Measurements from ENCODE around the gene RAD18. TPM values are rescaled to one million over a fixed set of nuclear protein-coding genes. Genes with fewer than 3 reads are reported as not detected.
A peak's percentile ranks its signal among the peaks of the same experiment; 100 is the strongest.

RAD18 gene
- total RNA-seq, 1 donor = 28.1 TPM

DNA sequence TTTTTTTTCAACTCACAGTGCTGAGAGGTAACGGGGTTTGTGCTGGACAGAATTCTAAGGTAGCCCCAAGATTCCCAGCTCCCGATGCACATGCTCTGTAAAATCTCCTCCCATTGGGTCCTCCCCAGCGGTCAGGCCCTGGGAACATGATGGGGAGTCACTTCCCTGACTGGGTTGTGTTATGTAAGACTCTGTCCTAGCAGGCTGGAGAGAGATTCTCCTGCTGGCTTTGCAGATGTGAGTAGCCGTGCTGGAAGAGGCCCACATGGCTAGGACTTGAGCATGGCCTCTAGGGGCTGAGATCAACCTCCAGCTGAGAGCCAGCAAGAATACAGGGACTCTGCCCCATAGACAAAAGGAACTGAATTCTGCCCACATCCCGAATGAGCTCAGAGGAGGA is 110.2 kb downstream of the RAD18 start:
- TF ChIP-seq, protein P1, sequence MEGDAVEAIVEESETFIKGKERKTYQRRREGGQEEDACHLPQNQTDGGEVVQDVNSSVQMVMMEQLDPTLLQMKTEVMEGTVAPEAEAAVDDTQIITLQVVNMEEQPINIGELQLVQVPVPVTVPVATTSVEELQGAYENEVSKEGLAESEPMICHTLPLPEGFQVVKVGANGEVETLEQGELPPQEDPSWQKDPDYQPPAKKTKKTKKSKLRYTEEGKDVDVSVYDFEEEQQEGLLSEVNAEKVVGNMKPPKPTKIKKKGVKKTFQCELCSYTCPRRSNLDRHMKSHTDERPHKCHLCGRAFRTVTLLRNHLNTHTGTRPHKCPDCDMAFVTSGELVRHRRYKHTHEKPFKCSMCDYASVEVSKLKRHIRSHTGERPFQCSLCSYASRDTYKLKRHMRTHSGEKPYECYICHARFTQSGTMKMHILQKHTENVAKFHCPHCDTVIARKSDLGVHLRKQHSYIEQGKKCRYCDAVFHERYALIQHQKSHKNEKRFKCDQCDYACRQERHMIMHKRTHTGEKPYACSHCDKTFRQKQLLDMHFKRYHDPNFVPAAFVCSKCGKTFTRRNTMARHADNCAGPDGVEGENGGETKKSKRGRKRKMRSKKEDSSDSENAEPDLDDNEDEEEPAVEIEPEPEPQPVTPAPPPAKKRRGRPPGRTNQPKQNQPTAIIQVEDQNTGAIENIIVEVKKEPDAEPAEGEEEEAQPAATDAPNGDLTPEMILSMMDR (IDR thresholded peaks at IDR 0.05; ENCODE audit: insufficient read depth, low read length) = no peak
- no peak overlapping the region for H3K4me3 ChIP-seq (ENCODE audit: low read depth, low read length)
- DNase-seq (ENCODE audit: low read depth) = no peak

DNA sequence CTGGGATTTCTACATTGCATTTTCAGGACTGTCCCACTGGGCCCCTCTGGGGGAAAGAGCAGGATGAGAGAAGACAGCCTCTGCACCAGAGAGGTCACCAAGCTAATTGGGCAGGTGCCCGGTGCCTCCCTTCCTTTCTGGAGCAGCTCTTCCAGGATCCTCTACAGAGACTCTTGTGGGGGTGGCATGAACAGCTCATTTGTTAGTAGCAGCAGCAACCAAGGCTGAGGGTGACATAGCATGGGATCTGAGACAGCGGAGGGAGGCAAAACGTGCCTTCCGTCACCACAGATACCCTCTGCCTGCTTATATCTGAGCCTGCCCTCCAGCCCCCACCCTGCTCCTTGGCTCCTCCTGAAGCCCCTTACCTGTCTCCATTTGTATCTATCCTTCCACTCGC is 110.8 kb downstream of the RAD18 start:
- DNase-seq (ENCODE audit: low read depth) = no peak
- TF ChIP-seq, protein P1 (IDR thresholded peaks at IDR 0.05; ENCODE audit: insufficient read depth, low read length) = no peak
- H3K4me3 ChIP-seq (ENCODE audit: low read depth, low read length) = no peak overlapping the region

DNA sequence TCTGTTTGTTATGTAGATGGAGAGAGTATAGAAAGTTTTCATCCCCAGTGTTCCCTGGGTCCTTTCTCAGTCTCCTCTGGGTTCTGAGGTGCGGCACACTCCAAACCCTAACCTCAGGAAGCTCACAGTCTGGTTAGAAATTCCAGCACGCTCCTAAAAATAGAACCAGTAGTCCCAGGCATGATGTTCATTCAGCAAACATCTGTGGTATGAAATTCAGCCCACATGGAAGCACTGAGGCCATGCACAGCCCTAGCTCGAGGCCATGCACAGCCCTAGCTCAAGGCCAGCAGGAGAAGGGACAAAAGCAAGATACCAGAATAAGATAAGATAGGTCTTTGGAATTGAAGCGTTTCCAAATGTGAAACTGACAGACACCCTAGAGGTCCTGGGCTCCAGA is 111.6 kb downstream of the RAD18 start:
- TF ChIP-seq, protein P1 (IDR thresholded peaks at IDR 0.05; ENCODE audit: insufficient read depth, low read length) = no peak
- peak; percentile 92 for DNase-seq (ENCODE audit: low read depth)
- H3K4me3 ChIP-seq (ENCODE audit: low read depth, low read length) = no peak overlapping the region

DNA sequence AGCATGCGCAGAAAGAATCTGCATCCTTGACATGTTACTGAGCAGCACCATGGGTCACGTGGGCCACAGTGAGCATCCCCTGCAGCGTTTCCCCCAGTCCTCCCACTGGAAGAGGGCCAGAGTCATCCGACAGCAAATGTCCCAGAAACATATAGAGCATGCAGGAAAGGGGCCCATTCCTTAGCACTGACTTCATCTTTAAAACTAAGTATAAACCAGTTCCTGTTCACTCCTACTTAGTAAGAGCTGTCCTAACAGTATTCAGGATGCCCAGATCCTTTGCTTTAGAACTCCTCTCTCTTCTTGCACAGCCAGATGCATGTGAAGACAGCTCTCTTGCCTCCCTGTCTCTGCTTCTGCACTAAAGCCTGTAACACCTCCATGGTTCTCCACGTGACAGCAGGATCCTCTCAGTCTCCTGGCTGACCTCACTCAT is 114.6 kb downstream of the RAD18 start:
- peak; percentile 55 for DNase-seq (ENCODE audit: low read depth)
- TF ChIP-seq, protein P1 (IDR thresholded peaks at IDR 0.05; ENCODE audit: insufficient read depth, low read length) = no peak

DNA sequence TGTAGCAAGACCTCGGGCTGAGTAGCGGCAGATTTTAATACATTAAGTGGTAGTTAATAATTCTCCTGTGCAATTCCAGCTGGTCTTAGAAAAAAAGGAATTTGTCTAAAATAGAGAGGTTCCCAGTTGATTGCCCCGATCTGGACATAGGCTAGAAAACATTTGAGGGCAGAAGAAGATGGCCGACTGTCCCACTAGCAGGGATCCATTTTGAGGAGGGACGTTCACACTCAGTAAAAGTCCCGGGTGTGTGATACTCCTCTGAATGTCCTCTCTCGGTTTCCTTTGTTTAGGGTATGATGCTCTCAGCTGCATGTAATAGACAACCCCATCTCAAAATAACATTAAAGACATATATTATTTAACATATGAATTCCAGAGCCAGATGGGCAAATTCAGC is 116.0 kb downstream of the RAD18 start:
- H3K4me3 ChIP-seq (ENCODE audit: low read depth, low read length) = no peak overlapping the region
- TF ChIP-seq, protein P1 (IDR thresholded peaks at IDR 0.05; ENCODE audit: insufficient read depth, low read length) = no peak
- no peak for DNase-seq (ENCODE audit: low read depth)

More for the DNA sequence above, 114.6 kb downstream of the RAD18 start:
- no peak overlapping the region for H3K4me3 ChIP-seq (ENCODE audit: low read depth, low read length)

DNA sequence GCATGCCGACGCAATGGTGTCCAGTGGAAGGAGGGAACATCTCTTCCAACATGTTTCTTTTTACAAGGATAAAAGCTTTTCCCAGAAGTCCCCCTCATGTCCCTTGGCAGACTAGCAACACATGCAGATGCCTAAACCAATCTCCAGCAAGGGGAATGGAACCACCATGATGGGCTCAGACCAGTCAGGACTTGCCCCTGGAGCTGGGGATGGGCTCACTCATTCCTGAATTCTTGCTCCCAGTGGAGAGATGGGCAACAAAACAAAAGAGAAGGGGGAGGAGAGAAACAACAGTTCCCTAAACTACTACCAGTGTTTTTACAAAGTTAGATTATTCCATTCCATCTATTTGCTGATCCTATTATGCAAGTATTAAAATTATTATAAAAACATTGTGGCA is 117.1 kb downstream of the RAD18 start:
- no peak overlapping the region for H3K4me3 ChIP-seq (ENCODE audit: low read depth, low read length)
- no peak for DNase-seq (ENCODE audit: low read depth)
- TF ChIP-seq, protein P1 (IDR thresholded peaks at IDR 0.05; ENCODE audit: insufficient read depth, low read length) = no peak

DNA sequence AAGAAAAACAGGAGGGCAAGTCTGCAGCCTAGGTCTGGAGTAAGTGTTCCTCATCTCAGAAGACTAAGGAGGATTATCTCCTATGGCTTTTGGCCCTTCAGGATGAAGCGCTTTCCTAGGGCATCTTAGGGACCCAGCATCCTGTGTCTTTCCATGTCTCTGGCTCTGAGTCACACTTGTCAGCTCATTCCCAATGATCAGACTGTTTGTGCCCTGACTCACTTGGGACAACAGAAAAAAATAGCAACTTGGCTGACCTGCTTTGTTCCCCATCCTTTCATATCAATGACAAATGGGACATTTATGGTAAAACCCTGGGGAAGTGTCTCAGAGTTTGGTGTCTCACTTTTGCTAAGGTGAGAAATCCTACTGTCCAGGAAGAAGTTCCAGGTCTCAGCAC is 117.6 kb downstream of the RAD18 start:
- H3K4me3 ChIP-seq (ENCODE audit: low read depth, low read length) = no peak overlapping the region
- no peak for DNase-seq (ENCODE audit: low read depth)
- TF ChIP-seq, protein P1 (IDR thresholded peaks at IDR 0.05; ENCODE audit: insufficient read depth, low read length) = no peak
